Neural progenitor cell (in vitro differentiated cells): ENCODE measurements around the gene PTH2R.

ENCODE experiments used
- CTCF ChIP-seq: fragments of 200-600 bp; sonication (generic); IDR thresholded peaks from 2 replicates; pipeline ENCODE4 v1.5.1; 2017; ENCODE audit warnings: antibody characterized with exemption, mild to moderate bottlenecking
- EZH2 ChIP-seq: fragments of 200-600 bp; sonication (generic); IDR thresholded peaks from 2 replicates; pipeline ENCODE4 v1.6.1; 2017; ENCODE audit warnings: antibody characterized with exemption, mild to moderate bottlenecking, moderate library complexity
- EZH2phosphoT487 ChIP-seq: fragments of 200-600 bp; sonication (generic); IDR thresholded peaks from 2 replicates; pipeline ENCODE4 v1.6.1; 2017; ENCODE audit warnings: antibody characterized with exemption

- TF ChIP-seq EZH2phosphoT487 (no peak), CTCF (no peak), EZH2 (no peak)
These were observed 104.4 kb downstream of the PTH2R start for GRCh38 chr2:208511016-208511415.
